ENCODE results near the gene CSNK1A1L.
"Not testable (repeated sequence)": the region's sequence is repeated elsewhere in the genome, so short reads cannot be mapped to it uniquely, and the experiment has no call there.

Gene CSNK1A1L

GRCh38 chr13:37102896-37103295 lies 2.6 kb downstream of the CSNK1A1L start:
- DNase-seq: no peak

GRCh38 chr13:37101201-37101600 lies 4.3 kb downstream of the CSNK1A1L start:
- no peak for DNase-seq

GRCh38 chr13:37100731-37101130 lies 4.7 kb downstream of the CSNK1A1L start:
- no peak for DNase-seq

GRCh38 chr13:37097076-37097475 lies 8.4 kb downstream of the CSNK1A1L start:
- no peak for DNase-seq

- DNase-seq: no peak
These were observed 10.6 kb downstream of the CSNK1A1L start for GRCh38 chr13:37094840-37095239.

- no peak for DNase-seq
These were observed 11.4 kb downstream of the CSNK1A1L start for GRCh38 chr13:37094099-37094498.

- DNase-seq: no peak
These were observed 13.6 kb downstream of the CSNK1A1L start for GRCh38 chr13:37091835-37092234.

- no peak for DNase-seq
These were observed 14.6 kb downstream of the CSNK1A1L start for GRCh38 chr13:37090912-37091311.

- no peak for DNase-seq
These were observed 16.0 kb downstream of the CSNK1A1L start for GRCh38 chr13:37089495-37089894.

- peak; percentile 47 to 64 for DNase-seq
These were observed 18.0 kb downstream of the CSNK1A1L start for GRCh38 chr13:37087486-37087885.

GRCh38 chr13:37085606-37086005 lies 19.9 kb downstream of the CSNK1A1L start:
- DNase-seq: no peak

GRCh38 chr13:37076818-37077217 lies 28.6 kb downstream of the CSNK1A1L start:
- no peak for DNase-seq

GRCh38 chr13:37075164-37075563 lies 30.3 kb downstream of the CSNK1A1L start:
- no peak for DNase-seq

- DNase-seq: peak; percentile 4 to 28
These were observed 30.8 kb downstream of the CSNK1A1L start for GRCh38 chr13:37074703-37075102.

- DNase-seq: no peak
These were observed 33.4 kb downstream of the CSNK1A1L start for GRCh38 chr13:37072024-37072423.

- no peak for DNase-seq
These were observed 34.5 kb downstream of the CSNK1A1L start for GRCh38 chr13:37070956-37071355.

- no peak for DNase-seq
These were observed 35.2 kb downstream of the CSNK1A1L start for GRCh38 chr13:37070145-37070695.

- DNase-seq: no peak
These were observed 35.8 kb downstream of the CSNK1A1L start for GRCh38 chr13:37069597-37070103.

- DNase-seq: no peak
These were observed 36.5 kb downstream of the CSNK1A1L start for GRCh38 chr13:37068962-37069361.

- no peak for DNase-seq
These were observed 37.6 kb downstream of the CSNK1A1L start for GRCh38 chr13:37067874-37068273.

GRCh38 chr13:37065890-37066526 lies 39.5 kb downstream of the CSNK1A1L start:
- no peak for DNase-seq

- no peak for DNase-seq
These were observed 45.6 kb downstream of the CSNK1A1L start for GRCh38 chr13:37059848-37060192.

- DNase-seq: peak; percentile 86 to 91
These were observed 46.3 kb downstream of the CSNK1A1L start, which contains the start of gene SUPT20H for GRCh38 chr13:37058910-37059847. TSS of gene SUPT20H (minus strand) at chr13:37059688. CDS start at chr13:37051490, 8,198 bp downstream.

GRCh38 chr13:37056228-37056627 lies 49.2 kb downstream of the CSNK1A1L start:
- not testable (repeated sequence) for DNase-seq

Measured in inflammatory macrophage treated with lipopolysaccharide for 1 hour (primary cell).